HuH-7 (cell line): ENCODE results near the gene KCNMA1.

Source experiments
- DNase-seq: peaks from one replicate; pipeline ENCODE4 v3.0.0; 2011; ENCODE audit warnings: low spot score

Gene KCNMA1

DNA sequence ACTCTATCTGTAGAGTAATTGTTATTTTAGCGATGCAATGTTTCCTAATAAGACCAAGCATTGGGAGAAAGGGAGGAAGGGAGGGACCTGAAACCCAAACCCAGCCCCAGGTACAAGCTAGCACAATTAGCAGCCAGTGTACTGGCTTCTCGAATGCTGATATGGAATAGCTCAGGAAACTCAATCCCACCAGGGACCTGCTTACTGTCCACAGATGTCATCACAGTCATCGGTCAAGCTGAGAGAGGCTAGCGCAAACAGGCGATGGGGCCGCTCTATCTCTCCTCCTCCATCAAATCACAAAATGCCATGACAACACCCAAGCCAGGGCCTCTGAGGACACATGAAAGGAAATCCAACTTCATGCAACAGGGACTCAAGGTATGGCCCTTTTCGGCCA, 192.1 kb downstream of the KCNMA1 start:
- DNase-seq, result no peak

DNA sequence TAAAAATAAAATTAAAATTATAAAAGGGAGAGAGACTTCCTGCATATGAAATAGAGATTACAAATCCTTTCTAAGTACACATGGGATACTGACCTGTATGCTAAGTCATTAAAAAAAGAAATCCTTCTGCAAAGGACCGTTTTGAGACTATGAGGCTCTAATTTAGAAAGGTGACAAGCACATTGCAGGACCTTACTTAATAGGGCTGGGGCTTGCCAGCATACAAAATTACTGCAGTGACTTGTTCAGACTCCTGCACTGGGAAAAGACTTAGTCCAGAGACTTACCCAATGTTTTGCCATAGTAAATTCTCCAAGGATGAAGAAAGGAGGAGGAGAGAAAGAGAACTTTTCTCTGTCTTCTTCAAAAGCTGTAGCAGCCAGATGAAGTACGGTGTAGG, 193.6 kb downstream of the KCNMA1 start:
- DNase-seq, result no peak

DNA sequence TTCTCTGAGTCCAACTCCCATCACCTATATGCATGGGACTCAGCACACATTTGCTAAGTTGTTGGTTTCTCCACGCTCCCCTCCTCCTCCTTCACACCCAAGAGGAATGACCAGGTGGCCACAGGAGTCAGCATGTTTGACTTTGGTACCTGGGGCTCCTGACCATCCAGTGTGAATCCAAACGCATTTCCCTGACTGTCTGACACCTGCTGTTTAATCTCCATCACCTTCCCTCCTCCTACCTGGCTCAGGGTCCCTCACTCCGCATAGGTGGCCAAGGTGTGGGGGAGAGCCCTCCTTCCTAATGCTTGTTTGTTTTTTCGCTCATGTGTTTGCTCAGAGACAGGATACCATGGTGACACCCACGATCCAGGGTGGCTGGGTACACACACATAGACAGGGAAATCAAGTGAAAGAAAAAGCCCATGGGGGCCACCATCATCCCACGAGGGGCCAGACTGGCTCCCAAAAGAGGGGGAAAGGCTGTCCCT, 194.9 kb downstream of the KCNMA1 start:
- no peak for DNase-seq

DNA sequence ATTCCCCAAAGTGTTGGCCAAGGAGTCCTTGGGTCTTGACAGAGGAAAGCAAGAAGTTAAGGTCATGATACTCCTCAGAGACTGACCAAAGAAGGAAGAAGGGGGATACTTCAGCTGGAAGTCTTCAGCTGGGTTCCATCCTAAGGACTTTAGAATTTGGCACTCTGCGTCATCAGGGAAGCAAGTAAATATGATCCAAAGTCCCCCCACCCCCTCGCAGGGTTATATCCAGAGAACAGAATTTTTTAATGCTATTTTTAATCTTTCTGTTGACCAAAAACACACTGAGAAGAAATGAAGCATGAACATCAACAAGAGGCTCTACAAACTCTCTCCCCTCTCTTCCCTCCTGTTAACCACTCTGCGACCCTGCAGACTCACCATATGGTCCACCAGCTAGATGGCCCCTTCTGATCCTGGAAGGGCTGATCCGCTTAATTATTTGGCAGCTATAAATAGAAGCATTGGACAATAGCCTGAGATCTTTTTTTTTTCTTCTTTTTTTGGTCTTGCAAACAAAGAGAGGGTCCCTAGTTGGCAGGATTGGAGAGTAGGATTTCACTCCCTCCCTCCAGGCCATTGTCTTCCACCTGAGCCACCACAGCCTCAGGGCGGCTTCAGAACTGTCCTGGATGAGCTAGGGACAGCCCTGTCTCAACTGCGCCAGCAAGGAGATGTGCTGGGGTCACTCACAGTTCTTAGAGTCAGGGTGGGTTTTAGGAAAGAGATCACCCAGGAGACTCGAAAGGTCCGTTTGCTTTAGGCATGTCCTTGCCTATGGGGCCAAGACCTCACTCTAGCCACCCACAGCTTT, 196.0 kb downstream of the KCNMA1 start:
- DNase-seq, result no peak

- DNase-seq, result no peak
Observed at GRCh38 chr10:77436257-77436975, 201.2 kb downstream of the KCNMA1 start.

DNA sequence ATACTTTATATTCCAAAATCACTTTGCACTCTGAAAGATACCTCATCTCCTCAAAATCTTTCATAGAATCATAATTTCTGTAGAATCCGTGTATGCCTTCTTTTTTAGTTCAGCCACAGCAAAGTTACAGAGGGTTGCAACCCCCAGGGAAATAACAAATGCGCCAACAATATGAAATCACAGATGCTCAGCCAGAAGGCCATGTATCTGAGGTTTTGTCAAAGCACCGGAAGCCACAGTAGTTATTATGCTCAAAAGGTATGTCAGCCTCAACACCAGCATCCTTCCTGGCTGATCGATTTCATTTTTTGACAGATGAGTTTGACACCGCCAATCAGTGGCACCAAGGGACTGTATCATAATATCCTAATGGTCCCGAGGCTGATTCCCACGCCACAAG, 204.1 kb downstream of the KCNMA1 start:
- no peak for DNase-seq

DNA sequence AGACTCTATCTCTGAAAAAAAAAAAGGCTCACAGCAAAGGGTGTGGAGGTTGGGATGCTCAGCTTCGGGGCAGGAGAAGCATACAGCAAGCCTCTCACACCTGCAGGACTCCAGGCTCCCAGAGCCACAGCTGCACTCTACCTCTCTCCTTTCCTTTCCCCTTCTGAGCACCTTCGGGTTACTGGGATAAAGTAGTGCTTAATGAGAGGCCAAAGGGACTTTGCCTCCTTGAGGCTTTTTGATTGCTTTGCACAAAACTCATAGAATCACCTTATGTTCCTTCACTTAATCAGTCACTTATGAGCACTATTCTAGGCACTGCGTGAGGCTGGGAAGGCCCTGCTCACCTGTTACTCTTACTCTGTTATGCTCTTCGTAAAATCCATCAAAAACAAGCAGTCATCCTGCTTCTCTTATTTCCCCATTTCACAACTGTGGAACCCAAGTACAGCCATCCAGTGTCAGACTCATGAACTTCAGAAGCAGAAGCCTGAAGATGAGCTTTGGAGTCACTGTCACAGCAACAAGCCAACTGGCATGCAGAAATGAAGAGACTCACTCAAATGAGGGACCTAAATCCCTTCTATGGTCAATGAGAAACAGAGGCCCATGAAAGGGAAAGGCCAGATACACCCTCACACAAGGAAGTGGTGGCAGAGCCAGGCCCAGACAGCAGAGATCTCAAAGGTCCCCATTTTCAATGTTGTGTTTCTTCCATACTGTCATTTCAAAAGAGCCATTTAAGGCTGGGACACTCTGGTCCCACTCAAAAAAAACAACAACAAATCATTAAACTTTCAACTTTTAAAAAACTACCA, 205.4 kb downstream of the KCNMA1 start:
- no peak for DNase-seq

DNA sequence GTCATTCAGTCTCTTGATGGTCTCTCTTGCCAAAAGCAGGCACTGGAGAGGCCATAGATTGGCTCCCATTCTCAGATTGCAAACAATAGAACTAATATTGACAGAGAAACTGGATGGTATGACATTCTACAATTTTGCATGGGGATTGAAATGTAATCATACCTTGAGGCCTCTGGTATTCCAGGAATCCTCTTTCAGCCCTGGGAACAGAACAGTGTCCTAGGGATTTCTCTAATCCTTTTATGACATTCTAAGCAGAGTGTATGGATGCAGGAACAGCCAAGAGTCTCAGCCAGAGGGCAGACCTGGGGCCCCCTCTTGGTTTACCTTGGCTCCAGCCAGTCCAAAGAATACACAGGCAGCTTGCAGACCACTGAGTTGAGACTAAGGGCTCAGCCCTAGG, 206.4 kb downstream of the KCNMA1 start:
- DNase-seq, result no peak

DNA sequence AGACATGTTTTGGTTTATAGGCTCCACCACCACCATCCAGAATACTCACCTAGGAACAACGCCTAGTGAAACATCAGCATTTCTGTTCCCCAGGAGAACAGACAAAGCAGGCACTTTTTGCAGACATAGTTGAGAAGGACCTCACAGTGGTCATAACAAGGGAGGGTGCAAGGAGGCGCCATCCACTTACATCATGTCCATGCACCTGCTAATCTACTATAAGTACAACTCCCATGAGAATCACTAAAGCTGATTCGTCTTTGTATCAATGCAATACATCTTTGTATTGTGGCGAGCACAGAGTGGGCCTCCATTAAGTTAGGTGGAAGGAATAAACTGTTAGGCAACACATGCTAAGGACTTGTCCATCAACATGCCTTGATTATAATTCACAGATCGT, 207.1 kb downstream of the KCNMA1 start:
- no peak for DNase-seq

- DNase-seq, result no peak
Observed at GRCh38 chr10:77428691-77429395, 208.8 kb downstream of the KCNMA1 start.

DNA sequence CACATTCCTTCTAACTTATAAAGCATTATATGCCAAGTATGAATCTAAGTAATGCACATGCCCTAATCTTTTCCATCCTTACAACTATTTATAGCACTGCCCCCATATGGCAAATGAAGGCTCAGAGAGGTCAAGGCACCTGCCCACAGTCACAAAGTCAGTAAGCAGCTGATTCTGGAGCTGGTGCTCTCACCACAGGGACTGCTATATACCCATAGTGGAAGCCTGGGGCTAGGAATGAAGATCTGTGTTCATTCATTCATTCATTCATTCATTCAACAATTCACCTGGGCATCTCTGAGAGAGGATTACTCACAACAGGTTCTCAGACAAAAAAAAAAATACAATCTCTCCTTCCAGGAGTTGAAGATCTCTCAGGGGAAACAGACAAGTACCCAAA, 213.4 kb downstream of the KCNMA1 start:
- DNase-seq, result no peak

- no peak for DNase-seq
Observed at GRCh38 chr10:77422491-77423338, 214.9 kb downstream of the KCNMA1 start.

- DNase-seq, result no peak
Observed at GRCh38 chr10:77421591-77421990, 216.0 kb downstream of the KCNMA1 start.

DNA sequence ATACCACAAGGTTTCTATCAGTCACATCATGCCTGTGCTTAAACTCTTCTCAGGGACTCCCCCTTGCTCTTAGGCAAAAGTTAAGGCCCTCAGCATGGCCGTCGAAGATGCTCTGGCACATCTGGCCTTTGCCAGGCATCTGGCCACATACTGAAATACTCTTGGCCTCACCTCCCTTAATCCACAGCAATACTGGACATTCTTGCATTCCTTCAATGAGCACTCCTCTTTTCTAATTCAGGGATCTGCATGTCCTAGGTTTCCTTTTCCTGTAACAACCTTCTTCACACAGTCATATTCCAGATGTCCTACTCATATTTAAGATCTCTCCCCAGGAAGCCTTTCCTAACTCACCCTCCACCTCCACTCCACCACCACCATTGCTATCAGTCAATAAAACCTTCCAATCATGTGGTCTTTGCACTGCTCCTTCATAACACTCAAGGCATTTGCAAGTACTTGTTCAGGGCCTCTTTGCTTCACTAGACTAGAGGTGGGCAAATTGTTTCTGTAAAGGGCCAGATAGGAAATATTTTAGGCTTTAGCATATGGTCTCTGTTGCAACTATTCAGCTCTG, 216.6 kb downstream of the KCNMA1 start:
- no peak for DNase-seq

DNA sequence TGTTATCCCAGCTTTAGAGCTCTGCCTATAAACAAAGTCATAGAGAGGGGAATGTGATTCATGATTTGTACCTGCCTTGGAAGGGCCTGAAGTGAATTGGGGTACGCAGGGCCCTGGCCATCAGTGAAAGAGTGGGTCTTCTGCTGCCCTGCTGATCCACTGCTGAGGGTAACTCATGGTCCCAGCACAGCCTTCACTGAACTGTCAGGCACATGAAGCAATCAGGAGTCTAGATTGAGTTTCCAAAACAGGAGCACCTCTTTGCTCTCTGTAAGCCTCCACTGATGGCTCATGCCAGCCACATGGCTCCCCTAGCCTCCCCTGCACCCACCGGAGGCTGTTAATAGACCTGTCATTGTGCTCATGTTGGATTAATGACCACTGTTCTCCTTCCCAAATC, 217.6 kb downstream of the KCNMA1 start:
- no peak for DNase-seq

DNA sequence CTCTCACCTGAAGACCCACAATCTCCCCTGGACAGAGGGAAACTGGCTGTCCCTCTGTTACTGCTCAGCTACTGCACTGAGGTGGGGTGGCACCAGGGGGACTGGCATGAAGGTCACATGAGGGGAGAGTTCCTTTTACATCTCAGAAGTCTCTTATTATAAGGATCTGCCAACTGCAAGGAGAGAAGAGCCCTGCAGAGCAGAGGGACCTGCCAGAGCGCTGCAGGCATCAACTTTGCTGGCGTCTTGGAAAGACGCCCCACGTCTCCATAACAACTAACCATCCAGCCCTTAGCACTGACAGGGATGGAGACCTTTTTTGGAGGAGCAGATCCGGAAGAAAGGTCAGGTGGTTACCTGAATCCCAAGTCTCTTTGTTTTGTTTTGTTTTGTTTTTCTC, 218.6 kb downstream of the KCNMA1 start:
- DNase-seq, result no peak

DNA sequence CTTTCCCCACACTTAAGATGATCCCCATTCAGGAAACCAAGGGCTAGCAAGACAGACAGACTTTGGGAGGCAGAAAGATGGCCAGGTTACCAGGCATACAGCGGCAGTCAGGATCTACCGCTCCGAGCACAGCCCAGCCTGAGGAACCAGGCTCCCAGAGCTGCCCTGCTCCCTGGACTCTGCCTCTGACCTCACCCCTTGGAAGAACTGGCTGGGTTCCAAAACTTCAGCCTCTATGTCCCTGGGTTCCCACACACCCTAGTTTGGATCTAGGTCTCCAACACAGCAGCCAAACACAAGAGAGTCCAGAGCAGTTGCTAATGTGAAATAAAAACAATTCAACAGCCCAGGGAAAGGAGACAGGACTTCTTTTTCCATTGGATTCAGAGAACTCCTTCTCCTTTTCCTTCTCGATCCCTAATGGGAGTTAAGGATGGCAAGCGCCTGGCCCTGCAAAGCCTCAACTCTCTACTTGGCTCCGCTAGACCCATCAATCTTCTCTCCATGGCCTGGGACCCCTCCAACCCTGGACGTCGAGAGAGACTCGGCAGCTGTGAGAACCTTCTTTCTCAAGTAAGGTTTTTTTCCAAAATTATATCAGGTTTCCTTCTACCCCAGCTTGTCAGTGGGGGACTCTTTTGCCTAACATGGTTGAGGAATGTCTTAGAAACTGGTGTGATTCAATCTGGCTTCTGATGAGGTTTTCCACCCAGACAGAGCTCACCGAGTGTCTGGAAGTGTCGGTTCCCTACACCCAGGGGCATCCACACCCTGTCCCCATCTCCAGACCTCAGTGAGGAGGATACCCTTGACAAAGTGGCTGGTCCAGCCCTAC, 219.6 kb downstream of the KCNMA1 start:
- no peak for DNase-seq

DNA sequence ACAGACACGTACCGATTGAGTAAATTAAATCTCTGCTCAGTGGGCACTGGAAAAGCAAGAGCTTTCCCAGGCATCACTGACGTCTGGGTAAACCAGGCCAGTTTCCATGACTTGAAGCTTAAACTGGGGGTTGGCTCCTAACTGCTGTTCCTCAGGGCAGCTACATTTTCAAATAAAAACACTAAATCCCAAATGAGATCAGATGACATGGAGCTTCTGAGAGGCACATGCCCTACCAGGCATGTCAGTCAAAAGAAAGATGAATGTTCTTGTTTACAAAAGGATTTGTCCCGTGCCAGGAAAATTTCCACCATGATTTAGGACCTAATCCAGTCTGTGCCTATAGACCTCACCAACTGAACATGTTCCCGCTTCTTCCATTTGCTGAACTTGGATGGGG, 220.2 kb downstream of the KCNMA1 start:
- DNase-seq, result no peak

GRCh38 chr10:77416311-77417135, 221.1 kb downstream of the KCNMA1 start:
- no peak for DNase-seq
